ENCODE measurements around the gene MICAL2.

- TF ChIP-seq POLR2A (IDR thresholded peaks at IDR 0.05) (no peak), CTCF (IDR thresholded peaks at IDR 0.05) (no peak)
Observed at GRCh38 chr11:12209096-12209495, 98.7 kb downstream of the MICAL2 start.
